OCI-LY1 (cell line): ENCODE data around the gene NOTUM.

ENCODE experiments used
- CTCF ChIP-seq: fragments of 200-600 bp; sonication (generic), shearing (Covaris generic); IDR thresholded peaks from 2 replicates; pipeline ENCODE4 v1.5.1; 2017; ENCODE audit warnings: mild to moderate bottlenecking, antibody characterized with exemption, low read length, moderate library complexity, mixed read lengths
- EZH2 ChIP-seq: fragments of 200-600 bp; sonication (generic), shearing (Covaris generic); IDR thresholded peaks from 2 replicates; pipeline ENCODE4 v1.8.0; 2017; ENCODE audit warnings: borderline replicate concordance, mixed run types, mild to moderate bottlenecking, antibody characterized with exemption, low read length, moderate library complexity, mixed read lengths

DNA sequence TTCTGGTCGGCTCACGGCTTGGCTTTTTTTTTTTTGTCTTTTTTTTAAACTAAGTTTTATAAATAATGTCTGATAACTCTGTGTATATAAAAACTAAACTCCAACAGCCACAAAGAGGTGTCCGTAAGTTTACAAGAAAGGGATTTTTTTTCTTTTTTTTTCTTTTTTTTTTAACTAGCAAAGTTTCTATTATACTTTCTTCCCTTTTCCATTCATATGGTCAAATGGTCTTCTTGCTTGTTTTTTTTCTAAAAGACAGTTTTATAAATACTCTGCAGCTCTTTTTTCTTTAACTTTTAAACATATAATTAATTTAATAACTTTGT is 39.5 kb downstream of the NOTUM start:
- no peak for TF ChIP-seq CTCF
- no peak for TF ChIP-seq EZH2
